ENCODE measurements around the gene SCGB1D2.

SCGB1D2 gene

DNA sequence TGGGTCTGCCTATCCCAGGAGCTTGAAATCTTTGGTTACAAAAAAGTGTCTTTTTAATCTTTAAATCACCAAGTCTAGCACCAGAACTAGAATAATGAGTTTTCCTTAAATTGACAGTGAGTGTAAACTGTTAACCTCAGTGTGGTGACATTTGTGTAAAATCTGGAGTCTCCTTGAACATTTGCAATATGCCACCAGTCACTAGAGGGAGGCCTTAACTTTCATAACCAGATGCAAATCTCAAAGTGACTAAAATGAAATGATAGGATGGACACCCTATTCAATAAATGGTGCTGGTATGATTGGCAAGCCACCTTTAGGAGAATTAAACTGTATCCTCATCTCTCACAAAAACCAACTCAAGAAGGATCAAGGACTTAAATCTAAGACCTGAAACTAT lies 8.3 kb upstream of the SCGB1D2 start:
- Histone ChIP-seq H3K27ac (ENCODE audit: insufficient read depth in 1 of 2, low read depth in 1 of 2, low read length in 2 of 2, poor library complexity in 1 of 2, severe bottlenecking in 2 of 2) (no peak overlapping the region), H3K4me3 (ENCODE audit: control insufficient read depth in 1 of 7, extremely low read depth in 1 of 7, insufficient read depth in 4 of 7, low read depth in 2 of 7, low read length in 6 of 7) (no peak overlapping the region), H3K4me1 (ENCODE audit: control extremely low read depth in 1 of 4, control insufficient read depth in 4 of 4, insufficient read depth in 4 of 4, low read length in 3 of 4) (no peaks in the 10 kb centered on the region), H3K36me3 (ENCODE audit: control insufficient read depth in 4 of 4, insufficient read depth in 4 of 4, low read length in 3 of 4) (no peaks in the 10 kb centered on the region), H3K27me3 (replicated peaks in 2 of 5; ENCODE audit: control insufficient read depth in 4 of 5, insufficient read depth in 5 of 5, low read length in 4 of 5) (peaks cover 4 to 25% (median 9%) of the 10 kb centered on the region in 5 experiments), H3K9me3 (ENCODE audit: control extremely low read depth in 1 of 5, control insufficient read depth in 4 of 5, insufficient read depth in 2 of 5, low read depth in 1 of 5, low read length in 4 of 5) (no peaks in the 10 kb centered on the region)
- POLR2A ChIA-PET: no interaction called here
- peak in 2 of 3 donors; percentile 28 to 32 for DNase-seq
- CTCF ChIA-PET: interaction anchor here (0.7 to 1.5 kb wide), 3 partner anchors 24 to 83 kb away, joined by 3 read pairs; no protein-coding TSS in a partner anchor

DNA sequence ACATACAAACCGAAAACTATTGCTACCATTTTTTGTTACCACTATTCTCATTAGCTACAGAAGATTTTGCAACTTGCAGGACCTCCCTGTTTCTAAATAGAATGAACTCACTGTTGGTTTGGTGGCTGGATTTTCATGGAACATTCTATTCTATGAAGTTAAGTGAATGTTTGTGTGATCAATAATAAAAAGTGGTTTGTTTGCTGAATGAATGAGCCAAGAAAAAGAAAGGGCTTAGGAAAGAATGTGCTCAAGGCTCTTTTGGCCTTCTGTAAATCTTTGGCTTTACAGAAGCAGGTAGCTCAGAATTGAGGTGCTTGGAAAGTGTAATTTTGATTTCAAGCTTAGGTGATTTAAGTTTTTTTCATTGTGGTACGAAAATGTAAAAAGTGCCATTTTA lies 5.9 kb upstream of the SCGB1D2 start:
- CTCF ChIA-PET: interaction anchor here (1.0 to 1.8 kb wide), 4 partner anchors 36 to 104 kb away, joined by 4 read pairs; no protein-coding TSS in a partner anchor

DNA sequence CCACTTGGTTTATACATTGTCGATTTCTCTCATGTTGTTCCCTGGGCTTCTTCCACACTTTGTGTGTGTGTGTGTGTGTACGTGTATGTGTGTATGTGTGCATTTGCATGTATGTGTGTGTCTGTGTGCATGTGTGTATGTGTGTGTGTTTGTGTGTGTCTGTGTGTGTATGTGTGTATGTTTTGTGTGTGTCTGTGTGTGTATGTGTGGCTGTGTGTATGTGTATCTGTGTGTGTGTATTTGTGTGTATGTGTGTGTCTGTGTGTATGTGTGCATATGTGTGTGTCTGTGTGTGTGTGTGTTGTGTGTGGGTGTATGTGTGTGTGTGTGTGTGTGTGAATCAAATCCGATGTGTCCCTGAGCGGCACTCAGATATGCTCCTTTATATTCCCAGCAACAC lies 4.5 kb upstream of the SCGB1D2 start:
- CTCF ChIA-PET: interaction anchor here (1.6 kb wide), 1 partner anchor 91 kb away, joined by 4 read pairs; no protein-coding TSS in a partner anchor

More for the DNA sequence above, 5.9 kb upstream of the SCGB1D2 start:
- Histone ChIP-seq H3K4me1 (ENCODE audit: control extremely low read depth in 1 of 4, control insufficient read depth in 4 of 4, insufficient read depth in 4 of 4, low read length in 3 of 4) (no peaks in the 10 kb centered on the region), H3K36me3 (ENCODE audit: control insufficient read depth in 4 of 4, insufficient read depth in 4 of 4, low read length in 3 of 4) (no peaks in the 10 kb centered on the region), H3K4me3 (ENCODE audit: control insufficient read depth in 1 of 7, extremely low read depth in 1 of 7, insufficient read depth in 4 of 7, low read depth in 2 of 7, low read length in 6 of 7) (no peak overlapping the region), H3K27ac (ENCODE audit: insufficient read depth in 1 of 2, low read depth in 1 of 2, low read length in 2 of 2, poor library complexity in 1 of 2, severe bottlenecking in 2 of 2) (no peak overlapping the region), H3K27me3 (replicated peaks in 2 of 5; ENCODE audit: control insufficient read depth in 4 of 5, insufficient read depth in 5 of 5, low read length in 4 of 5) (peaks cover 6 to 32% (median 10%) of the 10 kb centered on the region in 5 experiments), H3K9me3 (ENCODE audit: control extremely low read depth in 1 of 5, control insufficient read depth in 4 of 5, insufficient read depth in 2 of 5, low read depth in 1 of 5, low read length in 4 of 5) (no peaks in the 10 kb centered on the region)
- POLR2A ChIA-PET: no interaction called here
- DNase-seq: no peak
- no CpG with 5 or more reads among the region's 2 CpGs for WGBS (ENCODE audit: insufficient coverage)

DNA sequence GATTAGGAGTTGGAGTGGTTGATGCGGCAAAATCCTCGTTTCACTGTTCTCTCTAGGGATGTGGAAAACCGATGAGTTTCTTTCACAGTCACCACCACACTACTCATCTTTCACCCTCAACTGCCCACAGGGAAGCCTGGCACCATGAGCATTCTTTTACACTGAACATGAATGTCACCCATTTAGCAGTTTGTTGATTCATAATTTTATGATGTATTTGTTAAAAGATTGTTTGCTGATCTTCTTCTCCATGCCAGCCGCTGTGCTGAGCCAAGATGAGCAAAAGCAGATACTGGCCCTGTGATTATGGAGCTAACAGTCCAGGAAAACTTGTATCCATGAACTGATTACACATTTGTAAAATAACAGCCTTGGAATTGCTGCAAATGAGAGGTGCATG lies 3.9 kb upstream of the SCGB1D2 start:
- H3K27me3 ChIP-seq (replicated peaks in 2 of 5; ENCODE audit: control insufficient read depth in 4 of 5, insufficient read depth in 5 of 5, low read length in 4 of 5): peaks cover 6 to 45% (median 10%) of the 10 kb centered on the region in 5 experiments
- ChIA-PET POLR2A (no interaction called here), CTCF (interaction anchor here (0.6 kb wide), 1 partner anchor 21 kb away, joined by 3 read pairs; no protein-coding TSS in a partner anchor)
- no peak for DNase-seq
- H3K36me3 ChIP-seq (ENCODE audit: control insufficient read depth in 4 of 4, insufficient read depth in 4 of 4, low read length in 3 of 4): no peaks in the 10 kb centered on the region
- no peak overlapping the region for H3K27ac ChIP-seq (ENCODE audit: insufficient read depth in 1 of 2, low read depth in 1 of 2, low read length in 2 of 2, poor library complexity in 1 of 2, severe bottlenecking in 2 of 2)
- H3K9me3 ChIP-seq (ENCODE audit: control extremely low read depth in 1 of 5, control insufficient read depth in 4 of 5, insufficient read depth in 2 of 5, low read depth in 1 of 5, low read length in 4 of 5): no peaks in the 10 kb centered on the region
- H3K4me3 ChIP-seq (ENCODE audit: control insufficient read depth in 1 of 7, extremely low read depth in 1 of 7, insufficient read depth in 4 of 7, low read depth in 2 of 7, low read length in 6 of 7): no peak overlapping the region
- 75% methylated on average over 1 of the region's 4 CpGs for WGBS (ENCODE audit: insufficient coverage)
- H3K4me1 ChIP-seq (ENCODE audit: control extremely low read depth in 1 of 4, control insufficient read depth in 4 of 4, insufficient read depth in 4 of 4, low read length in 3 of 4): no peaks in the 10 kb centered on the region

More for the DNA sequence above, 4.5 kb upstream of the SCGB1D2 start:
- DNase-seq: no peak
- Histone ChIP-seq H3K36me3 (ENCODE audit: control insufficient read depth in 4 of 4, insufficient read depth in 4 of 4, low read length in 3 of 4) (no peaks in the 10 kb centered on the region), H3K9me3 (ENCODE audit: control extremely low read depth in 1 of 5, control insufficient read depth in 4 of 5, insufficient read depth in 2 of 5, low read depth in 1 of 5, low read length in 4 of 5) (no peaks in the 10 kb centered on the region), H3K27ac (ENCODE audit: insufficient read depth in 1 of 2, low read depth in 1 of 2, low read length in 2 of 2, poor library complexity in 1 of 2, severe bottlenecking in 2 of 2) (no peak overlapping the region), H3K4me1 (ENCODE audit: control extremely low read depth in 1 of 4, control insufficient read depth in 4 of 4, insufficient read depth in 4 of 4, low read length in 3 of 4) (no peaks in the 10 kb centered on the region), H3K27me3 (replicated peaks in 2 of 5; ENCODE audit: control insufficient read depth in 4 of 5, insufficient read depth in 5 of 5, low read length in 4 of 5) (peaks cover 6 to 42% (median 10%) of the 10 kb centered on the region in 5 experiments), H3K4me3 (ENCODE audit: control insufficient read depth in 1 of 7, extremely low read depth in 1 of 7, insufficient read depth in 4 of 7, low read depth in 2 of 7, low read length in 6 of 7) (no peak overlapping the region)
- 0% methylated on average over 1 of the region's 4 CpGs for WGBS (ENCODE audit: insufficient coverage)
- POLR2A ChIA-PET: no interaction called here

DNA sequence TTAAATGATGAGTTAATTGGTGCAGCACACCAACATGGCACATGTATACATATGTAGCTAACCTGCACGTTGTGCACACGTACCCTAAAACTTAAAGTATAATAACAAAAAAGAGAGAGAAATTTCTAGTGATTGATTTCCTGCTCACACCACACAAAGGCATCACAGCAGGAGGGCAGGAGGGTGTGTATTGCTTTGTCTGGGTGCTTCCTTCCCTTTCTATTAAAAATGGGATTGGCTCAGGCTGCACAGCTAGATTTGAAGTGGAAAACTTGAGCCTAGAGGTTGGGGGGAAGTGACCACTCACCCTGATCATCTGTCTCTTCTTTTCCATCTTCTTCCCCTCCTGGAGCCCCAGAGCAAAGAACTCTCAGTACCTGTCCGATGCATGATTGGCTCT lies 944 bp upstream of the SCGB1D2 start:
- ChIA-PET CTCF (interaction anchor here (1.3 kb wide), 1 partner anchor 69 kb away, joined by 3 read pairs; no protein-coding TSS in a partner anchor), POLR2A (no interaction called here)
- no peaks in the 10 kb centered on the region for H3K36me3 ChIP-seq (ENCODE audit: control insufficient read depth in 4 of 4, insufficient read depth in 4 of 4, low read length in 3 of 4)
- H3K4me3 ChIP-seq (ENCODE audit: control insufficient read depth in 1 of 7, extremely low read depth in 1 of 7, insufficient read depth in 4 of 7, low read depth in 2 of 7, low read length in 6 of 7): no peak overlapping the region
- no peak overlapping the region for H3K27ac ChIP-seq (ENCODE audit: insufficient read depth in 1 of 2, low read depth in 1 of 2, low read length in 2 of 2, poor library complexity in 1 of 2, severe bottlenecking in 2 of 2)
- H3K27me3 ChIP-seq (replicated peaks in 2 of 5; ENCODE audit: control insufficient read depth in 4 of 5, insufficient read depth in 5 of 5, low read length in 4 of 5): peaks cover 6 to 36% (median 10%) of the 10 kb centered on the region in 5 experiments
- no peaks in the 10 kb centered on the region for H3K9me3 ChIP-seq (ENCODE audit: control extremely low read depth in 1 of 5, control insufficient read depth in 4 of 5, insufficient read depth in 2 of 5, low read depth in 1 of 5, low read length in 4 of 5)
- no CpG with 5 or more reads among the region's 3 CpGs for WGBS (ENCODE audit: insufficient coverage)
- no peaks in the 10 kb centered on the region for H3K4me1 ChIP-seq (ENCODE audit: control extremely low read depth in 1 of 4, control insufficient read depth in 4 of 4, insufficient read depth in 4 of 4, low read length in 3 of 4)
- DNase-seq: no peak

DNA sequence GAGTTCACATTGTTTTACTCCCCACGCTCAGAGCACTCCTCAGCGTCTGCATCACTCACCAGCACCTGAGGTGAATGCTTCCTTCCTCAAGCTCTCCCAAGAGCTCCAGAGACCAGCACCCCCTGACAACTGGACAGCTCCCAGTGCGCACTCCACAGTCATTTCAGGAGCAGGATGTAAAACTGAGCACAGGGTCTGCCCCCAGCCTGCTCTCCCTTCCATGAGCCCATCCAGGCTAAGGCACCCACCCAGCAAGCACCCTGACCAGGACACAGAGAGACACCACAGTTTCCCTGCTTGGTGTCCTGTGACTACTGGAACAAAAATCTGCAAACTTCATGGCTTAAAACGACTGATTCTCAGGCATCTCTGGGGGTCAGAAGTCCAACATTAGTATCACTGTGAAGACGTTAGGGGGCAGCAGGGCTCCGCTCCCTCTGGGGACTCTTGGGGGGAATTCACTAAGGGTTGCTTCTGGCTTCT lies 3.3 kb downstream of the SCGB1D2 start:
- peaks cover 0 to 7% (median under 1%) of the 10 kb centered on the region in 5 experiments for H3K9me3 ChIP-seq (ENCODE audit: control extremely low read depth in 1 of 5, control insufficient read depth in 4 of 5, insufficient read depth in 2 of 5, low read depth in 1 of 5, low read length in 4 of 5)
- 23% methylated on average over 6 of the region's 6 CpGs for WGBS (ENCODE audit: insufficient coverage)
- peaks cover 0 to 19% (median 4%) of the 10 kb centered on the region in 5 experiments for H3K27me3 ChIP-seq (replicated peaks in 2 of 5; ENCODE audit: control insufficient read depth in 4 of 5, insufficient read depth in 5 of 5, low read length in 4 of 5)
- POLR2A ChIA-PET: no interaction called here
- H3K4me1 ChIP-seq (ENCODE audit: control extremely low read depth in 1 of 4, control insufficient read depth in 4 of 4, insufficient read depth in 4 of 4, low read length in 3 of 4): peaks cover 0 to 16% (median 8%) of the 10 kb centered on the region in 4 experiments
- no peak overlapping the region for H3K4me3 ChIP-seq (ENCODE audit: control insufficient read depth in 1 of 7, extremely low read depth in 1 of 7, insufficient read depth in 4 of 7, low read depth in 2 of 7, low read length in 6 of 7)
- DNase-seq: peak; percentile 23 to 61 (median 54)
- CTCF ChIA-PET: no interaction called here
- H3K36me3 ChIP-seq (ENCODE audit: control insufficient read depth in 4 of 4, insufficient read depth in 4 of 4, low read length in 3 of 4): no peaks in the 10 kb centered on the region
- no peak overlapping the region for H3K27ac ChIP-seq (ENCODE audit: insufficient read depth in 1 of 2, low read depth in 1 of 2, low read length in 2 of 2, poor library complexity in 1 of 2, severe bottlenecking in 2 of 2)

DNA sequence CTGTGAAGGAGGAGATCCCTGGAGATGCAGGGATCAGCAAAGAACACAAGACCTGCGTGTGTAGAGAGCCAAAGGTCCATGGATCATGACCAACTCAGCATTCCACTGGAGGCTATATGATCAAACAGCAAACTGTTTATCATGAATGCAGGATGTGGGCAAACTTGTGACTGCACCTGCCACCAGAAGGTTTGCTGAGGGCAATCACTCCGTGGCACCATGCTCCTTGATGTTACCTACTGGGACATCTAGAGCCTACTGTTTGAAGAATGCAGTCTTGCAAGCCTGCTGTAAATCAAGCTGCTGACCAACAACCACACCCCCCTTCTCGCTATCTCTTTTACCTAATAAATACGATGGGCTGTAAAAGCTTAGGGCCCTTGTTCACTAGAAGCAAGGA lies 9.7 kb downstream of the SCGB1D2 start:
- peaks cover 0 to 2% (median 0%) of the 10 kb centered on the region in 5 experiments for H3K27me3 ChIP-seq (replicated peaks in 2 of 5; ENCODE audit: control insufficient read depth in 4 of 5, insufficient read depth in 5 of 5, low read length in 4 of 5)
- peaks cover 0 to 16% (median 8%) of the 10 kb centered on the region in 4 experiments for H3K4me1 ChIP-seq (ENCODE audit: control extremely low read depth in 1 of 4, control insufficient read depth in 4 of 4, insufficient read depth in 4 of 4, low read length in 3 of 4)
- peak in 1 of 3 donors; percentile 8 for DNase-seq
- peaks cover 5 to 51% (median 37%) of the 10 kb centered on the region in 5 experiments for H3K9me3 ChIP-seq (ENCODE audit: control extremely low read depth in 1 of 5, control insufficient read depth in 4 of 5, insufficient read depth in 2 of 5, low read depth in 1 of 5, low read length in 4 of 5)
- WGBS (ENCODE audit: insufficient coverage): 56% methylated on average over 4 of the region's 4 CpGs
- no peak overlapping the region for H3K27ac ChIP-seq (ENCODE audit: insufficient read depth in 1 of 2, low read depth in 1 of 2, low read length in 2 of 2, poor library complexity in 1 of 2, severe bottlenecking in 2 of 2)
- H3K4me3 ChIP-seq (ENCODE audit: control insufficient read depth in 1 of 7, extremely low read depth in 1 of 7, insufficient read depth in 4 of 7, low read depth in 2 of 7, low read length in 6 of 7): no peak overlapping the region
- POLR2A ChIA-PET: no interaction called here
- no peaks in the 10 kb centered on the region for H3K36me3 ChIP-seq (ENCODE audit: control insufficient read depth in 4 of 4, insufficient read depth in 4 of 4, low read length in 3 of 4)
- CTCF ChIA-PET: no interaction called here
